ENCODE data around the gene EFNB2.

EFNB2 gene

DNA sequence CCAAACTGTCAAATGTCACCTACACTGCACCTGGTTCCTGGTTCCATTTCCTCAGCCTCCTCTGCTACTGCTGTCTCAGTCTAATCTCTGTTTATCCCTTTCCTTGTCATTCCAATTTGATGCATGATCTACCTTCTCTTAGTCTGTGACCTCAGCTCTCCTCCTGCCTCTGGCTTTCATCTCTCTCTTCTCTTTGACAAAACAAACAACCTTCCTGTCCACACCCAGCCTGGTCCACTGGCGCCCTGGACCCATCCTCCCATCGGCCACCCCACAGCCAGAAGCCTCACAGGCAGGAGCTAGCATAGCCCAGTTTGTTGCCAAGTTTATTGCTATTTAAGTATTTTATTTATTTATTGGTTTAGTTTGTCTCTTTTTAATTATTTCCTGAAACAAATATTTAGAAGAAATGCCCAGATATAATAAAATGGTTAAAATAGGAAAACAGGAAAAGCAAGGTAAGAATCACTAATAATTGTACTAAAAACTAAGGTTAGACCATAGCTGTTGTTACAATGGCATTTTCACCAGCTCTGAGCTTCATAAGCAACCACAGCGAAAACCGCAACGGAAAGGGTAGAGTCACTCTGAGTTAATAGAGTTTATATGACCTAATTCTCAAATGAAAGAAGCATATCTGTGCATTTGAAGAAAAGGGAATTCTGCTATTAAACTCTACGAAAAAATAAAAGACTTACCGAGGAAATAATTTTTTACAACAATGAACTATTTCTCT lies 68.6 kb downstream of the EFNB2 start:
- TF ChIP-seq, protein P1, sequence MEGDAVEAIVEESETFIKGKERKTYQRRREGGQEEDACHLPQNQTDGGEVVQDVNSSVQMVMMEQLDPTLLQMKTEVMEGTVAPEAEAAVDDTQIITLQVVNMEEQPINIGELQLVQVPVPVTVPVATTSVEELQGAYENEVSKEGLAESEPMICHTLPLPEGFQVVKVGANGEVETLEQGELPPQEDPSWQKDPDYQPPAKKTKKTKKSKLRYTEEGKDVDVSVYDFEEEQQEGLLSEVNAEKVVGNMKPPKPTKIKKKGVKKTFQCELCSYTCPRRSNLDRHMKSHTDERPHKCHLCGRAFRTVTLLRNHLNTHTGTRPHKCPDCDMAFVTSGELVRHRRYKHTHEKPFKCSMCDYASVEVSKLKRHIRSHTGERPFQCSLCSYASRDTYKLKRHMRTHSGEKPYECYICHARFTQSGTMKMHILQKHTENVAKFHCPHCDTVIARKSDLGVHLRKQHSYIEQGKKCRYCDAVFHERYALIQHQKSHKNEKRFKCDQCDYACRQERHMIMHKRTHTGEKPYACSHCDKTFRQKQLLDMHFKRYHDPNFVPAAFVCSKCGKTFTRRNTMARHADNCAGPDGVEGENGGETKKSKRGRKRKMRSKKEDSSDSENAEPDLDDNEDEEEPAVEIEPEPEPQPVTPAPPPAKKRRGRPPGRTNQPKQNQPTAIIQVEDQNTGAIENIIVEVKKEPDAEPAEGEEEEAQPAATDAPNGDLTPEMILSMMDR (IDR thresholded peaks at IDR 0.05; ENCODE audit: low read depth, low read length) = no peak
- no peak overlapping the region for H3K4me3 ChIP-seq (ENCODE audit: low read depth, low read length)
- in situ Hi-C loops (cut with HindIII; ENCODE audit: low sequenced_read_pairs) = no loop called here
- DNase-seq (ENCODE audit: low read depth, low spot score) = no peak

DNA sequence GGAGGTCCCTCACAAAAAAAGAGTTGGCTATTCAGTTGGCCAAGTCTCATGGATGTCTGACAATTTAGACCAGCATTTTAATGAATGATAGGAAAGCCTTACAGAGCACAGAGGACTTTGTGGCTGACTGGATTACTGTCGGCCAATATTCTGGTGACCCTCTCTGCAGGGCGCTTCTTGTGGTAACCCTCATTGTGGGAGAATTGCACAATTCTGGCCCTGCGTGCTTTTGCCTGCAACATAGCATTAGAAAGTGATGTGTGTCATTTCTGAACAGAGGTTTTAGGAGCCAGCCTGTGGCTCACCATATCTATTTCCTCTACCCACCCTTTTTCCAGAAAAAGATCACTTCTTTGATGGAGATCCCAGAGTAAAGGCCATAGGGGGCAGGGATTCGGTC lies 71.4 kb downstream of the EFNB2 start:
- TF ChIP-seq, protein P1 (IDR thresholded peaks at IDR 0.05; ENCODE audit: low read depth, low read length) = no peak
- in situ Hi-C loops (cut with HindIII; ENCODE audit: low sequenced_read_pairs) = no loop called here
- H3K4me3 ChIP-seq (ENCODE audit: low read depth, low read length) = no peak overlapping the region
- peak; percentile 88 for DNase-seq (ENCODE audit: low read depth, low spot score)

DNA sequence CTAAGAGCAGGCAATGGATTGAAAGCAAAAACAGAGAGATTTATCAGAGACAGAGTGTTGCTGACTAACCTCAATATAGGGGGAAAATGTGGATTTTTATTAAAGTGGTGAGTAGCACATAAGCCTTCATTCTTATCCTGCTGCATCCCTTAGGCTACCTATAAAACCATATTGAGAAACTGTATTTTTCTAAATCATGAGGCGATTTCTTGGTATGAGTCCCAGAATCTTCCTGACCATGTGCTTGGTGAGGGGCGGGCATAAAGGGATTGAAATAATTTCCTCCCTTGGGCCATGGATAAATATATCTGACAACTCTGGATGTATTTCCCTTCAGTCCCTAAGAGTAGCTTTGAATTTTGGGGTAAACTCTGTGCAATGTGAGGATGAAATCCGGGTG lies 72.8 kb downstream of the EFNB2 start:
- TF ChIP-seq, protein P1 (IDR thresholded peaks at IDR 0.05; ENCODE audit: low read depth, low read length) = no peak
- in situ Hi-C loops (cut with HindIII; ENCODE audit: low sequenced_read_pairs) = no loop called here
- DNase-seq (ENCODE audit: low read depth, low spot score) = no peak
- H3K4me3 ChIP-seq (ENCODE audit: low read depth, low read length) = no peak overlapping the region

DNA sequence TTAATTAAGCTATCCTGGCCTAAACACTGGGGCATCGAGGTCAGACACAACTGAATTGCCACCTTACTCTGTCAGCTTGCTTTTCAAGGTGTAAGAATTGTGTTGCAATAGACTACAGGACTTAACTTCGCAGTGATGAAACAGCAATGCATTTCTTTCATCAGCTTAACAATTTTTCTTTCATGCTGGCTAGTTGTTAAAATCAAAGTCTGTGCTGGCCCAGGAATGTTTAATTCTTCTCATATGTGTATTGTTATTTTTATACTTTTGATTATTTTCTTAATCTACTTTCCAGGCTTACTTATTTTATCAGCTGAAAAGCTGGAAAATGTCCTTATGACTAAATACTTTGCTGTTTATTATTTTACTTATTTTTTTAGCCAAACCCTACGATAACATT lies 79.7 kb downstream of the EFNB2 start:
- no peak overlapping the region for H3K4me3 ChIP-seq (ENCODE audit: low read depth, low read length)
- DNase-seq (ENCODE audit: low read depth, low spot score) = peak; percentile 42
- in situ Hi-C loops (cut with HindIII; ENCODE audit: low sequenced_read_pairs) = no loop called here
- TF ChIP-seq, protein P1 (IDR thresholded peaks at IDR 0.05; ENCODE audit: low read depth, low read length) = no peak

DNA sequence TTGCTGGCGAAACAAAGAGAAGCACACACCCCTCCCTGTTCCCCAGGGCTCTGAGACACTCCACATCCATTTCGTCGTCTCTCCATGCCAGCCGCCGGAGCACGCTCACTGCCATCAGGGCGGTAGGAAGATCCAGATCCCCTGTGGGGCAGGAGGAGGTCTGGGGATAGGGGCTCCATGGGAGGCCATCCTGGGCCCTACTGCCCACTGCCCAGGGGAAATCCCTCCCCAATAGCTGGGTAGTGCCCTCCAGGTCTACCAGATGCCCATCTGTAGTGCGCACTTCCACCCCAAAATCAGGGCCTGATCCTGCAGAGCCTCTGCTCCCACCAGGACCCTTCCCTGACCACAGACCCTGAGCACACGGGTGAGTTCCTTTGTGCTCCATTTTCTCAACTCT lies 80.3 kb downstream of the EFNB2 start:
- H3K4me3 ChIP-seq (ENCODE audit: low read depth, low read length) = no peak overlapping the region
- no peak for DNase-seq (ENCODE audit: low read depth, low spot score)
- TF ChIP-seq, protein P1 (IDR thresholded peaks at IDR 0.05; ENCODE audit: low read depth, low read length) = no peak
- in situ Hi-C loops (cut with HindIII; ENCODE audit: low sequenced_read_pairs) = no loop called here

DNA sequence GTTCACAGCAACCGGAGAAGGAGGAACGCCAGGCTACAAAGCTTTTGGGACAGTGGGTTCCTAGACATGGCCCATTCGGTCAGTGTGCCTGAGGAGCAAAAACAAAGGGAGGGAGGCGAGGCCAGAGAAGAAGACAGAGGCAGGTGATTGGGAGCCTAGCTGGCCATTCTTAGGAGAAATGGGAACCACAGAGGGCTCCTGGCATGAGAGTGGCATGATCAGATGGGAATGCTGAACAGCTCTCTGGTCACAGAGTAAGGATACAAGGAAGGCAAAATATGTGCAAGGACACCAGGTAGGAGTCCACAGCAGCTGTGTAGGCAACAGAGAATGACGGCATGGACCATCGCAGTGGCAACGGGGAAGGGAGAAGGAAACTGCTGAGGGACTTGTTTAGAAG lies 82.4 kb downstream of the EFNB2 start:
- TF ChIP-seq, protein P1 (IDR thresholded peaks at IDR 0.05; ENCODE audit: low read depth, low read length) = no peak
- H3K4me3 ChIP-seq (ENCODE audit: low read depth, low read length) = no peak overlapping the region

More for the DNA sequence above, 82.4 kb downstream of the EFNB2 start:
- no peak for DNase-seq (ENCODE audit: low read depth, low spot score)
- in situ Hi-C loops (cut with HindIII; ENCODE audit: low sequenced_read_pairs) = no loop called here

Data from astrocyte of the spinal cord (primary cell).